GM18951 (cell line): ENCODE data around the gene PMPCB.

Experiments
- POLR2A ChIP-seq: IDR thresholded peaks from 4 replicates; pipeline ENCODE4 v1.6.1; 2011; ENCODE audit warnings: mild to moderate bottlenecking; ENCODE audit not compliant: insufficient read length, insufficient read depth; ENCODE audit errors: extremely low read depth
- in situ Hi-C: fragments of 300-500 bp; cut with MboI; formaldehyde crosslinking; loops from one replicate; pipeline ENCODE4 v1.12.0; 2022; ENCODE audit warnings: low sequenced_read_pairs, mixed read lengths, inconsistent platforms; ENCODE audit not compliant: unreplicated experiment

The PMPCB gene

DNA sequence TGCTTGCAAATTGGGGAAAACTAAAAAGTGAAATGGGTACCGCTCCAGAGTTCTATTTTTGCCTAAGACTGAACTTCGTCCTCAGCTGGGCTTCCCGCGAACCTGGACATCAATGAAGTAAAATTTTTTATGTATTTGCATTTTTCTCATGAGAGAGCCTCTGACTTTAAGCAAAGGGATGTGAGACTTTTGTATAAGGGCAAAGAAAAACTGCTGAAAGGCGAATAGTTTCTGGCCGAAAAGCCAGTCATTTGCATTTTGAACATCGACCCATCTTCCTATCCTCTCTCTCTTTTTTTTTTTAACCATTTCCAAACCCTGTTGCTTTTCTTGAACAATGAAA is 573 bp downstream of the PMPCB start:
- TF ChIP-seq POLR2A: no peak

DNA sequence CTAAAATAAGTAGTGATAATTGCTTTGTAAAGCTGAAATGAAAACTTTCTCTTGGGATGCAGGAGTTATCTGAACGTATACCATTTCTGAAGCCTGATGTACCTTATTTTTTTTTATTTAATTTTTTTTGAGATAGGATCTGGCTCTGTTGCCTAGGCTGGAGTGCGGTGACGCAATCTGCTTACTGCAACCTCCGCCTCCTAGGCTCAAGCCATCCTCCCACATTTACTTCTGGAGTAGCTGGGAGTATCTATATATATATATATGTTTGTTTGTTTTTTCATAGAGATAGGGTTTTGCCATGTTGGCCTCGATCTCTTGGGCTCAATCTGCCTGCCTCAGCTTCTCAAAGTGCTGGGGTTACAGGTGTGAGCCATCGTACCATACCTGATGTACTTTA is 2.4 kb downstream of the PMPCB start:
- in situ Hi-C loops: no loop called here
- no peak for TF ChIP-seq POLR2A

More for the DNA sequence above, 573 bp downstream of the PMPCB start:
- in situ Hi-C loops: no loop called here

DNA sequence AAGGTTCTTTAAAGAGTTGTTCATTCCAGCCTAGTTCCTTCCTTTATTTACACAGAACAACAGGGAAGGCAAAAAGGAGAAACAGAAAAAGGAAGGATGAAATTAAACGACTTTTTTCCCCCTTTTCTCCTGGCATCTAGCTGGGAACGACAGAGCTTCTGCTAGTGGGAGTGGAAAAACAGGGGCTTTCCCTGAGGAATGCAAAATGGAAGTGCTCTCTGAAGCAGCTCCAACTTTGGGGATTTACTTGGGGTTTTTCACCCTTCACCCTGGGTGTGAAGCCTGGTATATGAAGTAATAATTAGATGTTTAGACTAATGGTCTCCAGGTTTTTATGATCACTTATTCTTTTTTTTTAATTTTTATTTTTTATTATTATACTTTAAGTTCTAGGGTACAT is 4.2 kb downstream of the PMPCB start:
- in situ Hi-C loops: no loop called here

DNA sequence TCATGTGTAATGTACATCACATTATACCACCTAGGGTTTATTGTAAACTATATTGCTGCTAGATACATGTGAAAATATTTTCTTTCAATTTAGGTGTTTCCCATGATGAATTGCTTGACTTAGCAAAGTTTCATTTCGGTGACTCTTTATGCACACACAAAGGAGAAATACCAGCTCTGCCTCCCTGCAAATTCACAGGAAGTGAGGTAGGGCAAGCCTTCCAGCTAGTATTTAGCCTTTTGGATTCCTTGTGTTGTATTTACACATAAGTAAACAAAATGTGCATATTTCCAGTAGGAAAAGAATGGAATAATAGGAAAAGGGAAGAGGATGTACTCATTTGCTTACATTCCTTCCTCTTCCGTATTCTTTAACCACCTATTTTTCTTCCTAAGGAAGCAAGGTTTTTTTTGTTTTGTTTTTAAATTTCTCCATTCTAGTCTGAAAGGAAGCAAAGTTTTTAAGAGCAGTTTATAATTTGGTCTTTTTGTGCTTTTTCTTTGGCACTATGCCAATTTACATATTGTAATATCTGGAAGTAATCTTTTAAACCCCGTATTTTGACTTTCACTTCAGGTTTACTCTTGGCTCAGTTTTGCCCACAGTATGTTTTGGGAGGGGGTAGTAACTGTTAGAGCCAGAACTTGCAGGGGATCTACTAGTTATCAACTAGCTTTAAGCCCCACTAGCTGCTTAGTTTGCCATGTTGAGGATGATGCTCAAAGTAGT is 10.4 kb downstream of the PMPCB start:
- in situ Hi-C loops: no loop called here
- no peak for TF ChIP-seq POLR2A

More for the DNA sequence above, 4.2 kb downstream of the PMPCB start:
- no peak for TF ChIP-seq POLR2A

DNA sequence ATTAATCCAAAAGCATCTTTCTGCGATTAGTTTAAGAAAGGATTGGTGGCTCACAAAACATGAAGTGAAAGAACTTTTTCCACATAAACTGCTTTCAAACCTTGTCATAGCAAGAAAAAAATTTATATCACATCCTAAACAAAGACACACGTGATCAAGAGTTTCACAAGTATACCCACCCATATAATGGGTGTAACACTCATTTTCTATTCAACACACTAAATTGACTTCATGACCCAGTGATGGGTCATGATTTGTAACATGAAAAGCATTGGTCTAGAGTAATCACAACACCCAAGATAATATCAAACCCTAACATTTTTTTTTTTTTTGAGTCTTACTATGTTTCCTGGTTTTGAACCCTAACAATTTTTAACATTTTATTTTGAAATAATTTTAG is 17.6 kb downstream of the PMPCB start:
- peak; percentile 1 for TF ChIP-seq POLR2A
- in situ Hi-C loops: no loop called here

DNA sequence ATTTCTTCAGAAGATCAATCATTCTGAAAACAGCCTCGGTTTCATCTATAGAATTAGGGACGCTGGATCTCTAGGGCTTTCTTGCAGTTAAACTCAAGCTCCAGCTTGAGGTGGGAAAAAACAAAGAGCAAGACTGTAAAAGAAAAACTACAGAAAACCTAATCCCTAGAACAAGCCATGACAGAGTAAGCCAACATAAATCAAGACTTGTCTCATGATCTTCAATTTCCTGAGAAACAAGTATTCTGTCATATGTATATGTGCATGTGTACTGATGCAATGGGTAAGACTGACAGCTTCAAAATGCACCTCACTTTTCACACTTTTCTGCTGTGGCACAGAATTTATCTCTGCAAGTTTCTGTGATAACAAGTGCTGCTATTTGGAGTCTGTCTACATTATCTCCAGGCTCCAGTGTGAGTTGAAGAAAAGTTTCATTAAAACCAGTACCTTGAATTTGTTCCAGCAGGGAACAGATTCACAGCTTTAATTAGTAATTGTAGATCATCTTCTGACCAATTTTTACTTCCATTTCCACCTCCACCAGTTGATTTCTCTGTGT is 19.2 kb downstream of the PMPCB start:
- TF ChIP-seq POLR2A: no peak
- in situ Hi-C loops: no loop called here

DNA sequence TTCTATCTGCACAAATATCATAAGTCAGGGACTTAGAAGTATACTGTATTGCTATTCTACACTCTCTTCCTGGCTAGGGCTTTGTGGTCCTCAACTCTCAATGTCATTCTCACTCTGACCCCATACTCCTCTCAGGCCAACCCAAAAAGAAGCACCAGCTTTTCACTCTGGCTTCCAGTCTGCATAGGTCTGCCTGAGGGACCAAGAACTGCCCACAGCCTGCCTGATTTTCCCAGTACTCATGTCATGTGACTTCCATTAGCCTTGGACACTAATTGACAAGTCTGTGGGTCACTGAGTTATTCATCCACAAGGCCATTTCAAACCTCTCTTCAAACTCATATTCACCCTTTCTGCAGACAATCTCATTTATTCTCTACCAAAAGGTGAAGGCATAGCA is 19.8 kb downstream of the PMPCB start:
- TF ChIP-seq POLR2A: no peak
- in situ Hi-C loops: no loop called here

DNA sequence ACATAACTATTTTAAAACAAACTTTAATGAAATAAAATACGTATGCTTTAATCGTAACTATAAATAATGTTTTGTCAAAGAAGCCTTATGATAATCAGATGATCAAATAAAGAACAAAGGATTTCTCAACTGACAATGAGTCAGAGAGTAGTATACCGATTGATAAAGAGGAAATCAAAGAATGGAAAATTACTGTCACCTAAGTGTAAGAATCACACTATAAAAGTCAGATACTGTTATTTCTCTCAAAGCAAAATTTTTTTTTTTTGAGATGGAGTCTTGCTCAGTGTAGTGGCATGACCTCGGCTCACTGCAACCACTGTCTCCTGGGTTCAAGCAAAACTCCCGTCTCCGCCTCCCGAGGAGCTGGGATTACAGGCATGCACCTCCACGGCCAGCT is 28.5 kb downstream of the PMPCB start:
- TF ChIP-seq POLR2A: no peak
- in situ Hi-C loops: no loop called here

DNA sequence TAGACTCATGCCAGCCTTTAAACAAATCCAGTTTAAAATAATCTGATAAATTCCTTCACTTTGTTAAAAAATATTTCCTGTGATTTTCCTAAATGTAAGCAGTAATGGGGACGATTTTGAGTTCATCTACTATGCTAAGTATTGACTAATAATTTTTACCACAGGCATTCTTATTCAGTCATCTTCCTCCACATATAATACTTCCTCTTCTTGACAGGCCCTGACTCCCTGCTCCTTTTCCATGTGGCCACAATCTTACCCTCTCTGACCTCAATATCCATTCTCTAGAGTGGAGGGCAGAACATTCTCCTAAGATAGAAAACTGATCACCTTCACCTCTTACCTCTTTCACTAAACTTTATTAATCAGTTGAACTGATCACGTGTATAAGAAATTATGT is 39.5 kb downstream of the PMPCB start:
- TF ChIP-seq POLR2A: no peak
- in situ Hi-C loops: no loop called here

DNA sequence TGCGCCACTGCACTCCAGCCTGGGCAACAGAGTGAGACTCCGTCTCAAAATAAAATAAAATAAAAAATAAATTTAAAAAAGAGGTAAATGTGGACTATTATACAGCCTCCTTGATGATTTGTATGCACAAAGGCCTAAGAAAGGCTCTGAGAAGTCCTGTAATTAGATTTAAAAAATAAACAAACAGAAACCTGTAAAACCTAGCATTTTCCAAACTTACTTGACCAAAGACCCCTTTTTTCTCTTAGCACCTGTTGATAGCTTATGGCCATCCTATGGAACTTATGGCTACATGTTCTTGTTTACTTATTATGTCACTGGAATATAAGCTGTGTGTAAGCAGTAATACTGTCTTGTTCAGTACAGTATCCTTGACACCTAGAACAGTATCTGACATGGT is 41.6 kb downstream of the PMPCB start:
- no peak for TF ChIP-seq POLR2A
- in situ Hi-C loops: no loop called here

DNA sequence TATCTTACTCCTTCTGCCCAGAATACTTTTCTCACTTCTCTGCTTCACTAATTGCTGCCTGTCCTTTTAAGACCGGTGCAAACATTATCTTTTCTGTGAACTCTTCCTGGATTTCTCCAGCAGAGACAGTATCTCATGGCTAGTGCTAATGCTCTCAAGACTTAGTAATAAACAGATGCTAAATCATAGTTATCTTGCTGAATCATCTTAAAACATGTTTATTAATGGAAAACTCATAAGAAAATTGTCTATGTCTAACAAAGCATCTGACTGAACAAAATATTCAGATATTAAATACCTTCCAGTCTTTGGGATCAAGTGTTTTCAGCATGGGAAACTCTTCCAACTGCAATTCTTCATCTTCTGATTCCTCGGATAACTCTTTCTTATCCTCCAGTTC is 44.2 kb downstream of the PMPCB start:
- in situ Hi-C loops: no loop called here
- no peak for TF ChIP-seq POLR2A

DNA sequence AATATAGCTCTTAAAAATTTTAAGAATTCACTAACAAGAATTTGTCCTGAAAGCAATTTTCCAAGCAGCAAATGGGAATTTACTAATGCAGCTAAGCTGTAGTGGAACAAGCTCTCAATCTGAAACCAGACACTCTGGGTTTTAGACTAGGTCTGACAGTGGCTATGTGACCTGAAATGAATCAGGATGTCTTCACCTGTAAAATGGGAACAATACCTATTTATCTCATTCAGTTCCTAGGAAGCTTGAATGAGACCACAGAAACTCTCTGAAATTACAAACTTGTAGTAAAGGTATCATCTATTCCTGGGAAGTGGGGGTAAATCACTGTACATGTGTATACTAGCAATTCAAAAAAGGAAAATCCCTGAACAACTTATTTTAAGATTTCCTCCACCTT is 46.1 kb downstream of the PMPCB start:
- in situ Hi-C loops: no loop called here
- no peak for TF ChIP-seq POLR2A

DNA sequence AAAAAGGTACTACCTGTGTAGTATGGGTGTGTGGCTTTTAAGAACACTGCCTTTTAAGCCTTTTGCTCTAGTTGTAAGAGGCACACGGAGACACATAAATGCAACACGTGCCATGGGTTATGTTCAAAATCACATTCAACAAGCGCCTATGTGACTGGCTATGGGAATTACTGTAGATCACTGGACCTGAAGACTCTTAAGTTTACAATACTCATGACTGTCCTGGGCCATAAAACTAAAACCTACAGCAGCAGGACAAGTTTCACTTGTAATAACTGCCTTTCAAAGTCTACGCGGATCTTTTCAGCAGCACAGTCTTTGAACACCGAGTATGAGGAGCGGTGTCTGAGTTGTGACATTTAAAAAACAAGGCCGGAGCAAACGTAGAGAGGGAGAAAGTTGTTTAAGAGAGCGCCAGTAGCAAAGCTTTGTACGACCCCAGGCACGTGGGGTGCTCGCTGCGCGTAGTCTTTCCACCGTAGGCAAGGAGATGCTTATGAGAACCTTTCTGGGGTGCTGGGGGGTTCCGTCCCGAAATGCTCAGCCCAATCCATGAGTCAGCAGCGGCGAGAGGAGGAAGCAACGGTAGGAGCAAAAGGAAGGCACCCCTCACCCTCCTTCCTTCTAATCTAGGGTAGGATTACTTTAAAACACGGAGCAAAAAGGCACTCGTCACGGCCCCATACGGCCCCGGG is 46.7 kb downstream of the PMPCB start:
- in situ Hi-C loops: no loop called here
- no peak for TF ChIP-seq POLR2A
